ENCODE data around the gene LDLRAD3. TPM values are rescaled to one million over a fixed set of nuclear protein-coding genes. Genes with fewer than 3 reads are reported as not detected.

LDLRAD3 gene
- total and polyA plus RNA-seq, 3 donors from 2014 or later: 7.1 to 14.6 (median 12.0) TPM

DNA sequence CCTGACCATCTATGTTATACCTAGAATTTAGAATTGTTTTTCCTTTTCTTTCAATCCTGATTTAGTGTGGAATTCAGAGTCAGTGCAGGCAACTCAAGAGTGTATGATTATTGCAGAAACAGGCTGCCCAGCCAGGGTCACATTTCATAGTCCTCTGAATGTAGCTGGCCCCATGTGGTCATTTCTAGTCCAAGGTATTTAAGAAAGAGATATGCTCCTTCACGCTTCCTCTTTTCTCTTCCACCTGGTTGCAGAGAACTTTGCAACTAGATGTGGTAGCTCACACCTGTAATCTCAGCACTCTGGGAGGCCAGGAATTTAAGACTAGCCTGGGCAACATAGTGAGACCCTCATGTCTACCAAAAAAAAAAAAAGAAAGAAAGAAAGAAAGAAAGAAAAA is 27.6 kb upstream of the LDLRAD3 start:
- 92 to 94% methylated on average over 1 of the region's 1 CpG for WGBS, 2 donors
- no peaks in the 10 kb centered on the region for H3K4me1 ChIP-seq
- no peak overlapping the region for H3K27ac ChIP-seq
- TF ChIP-seq POLR2A (IDR thresholded peaks at IDR 0.05): no peak
- TF ChIP-seq, protein P1, sequence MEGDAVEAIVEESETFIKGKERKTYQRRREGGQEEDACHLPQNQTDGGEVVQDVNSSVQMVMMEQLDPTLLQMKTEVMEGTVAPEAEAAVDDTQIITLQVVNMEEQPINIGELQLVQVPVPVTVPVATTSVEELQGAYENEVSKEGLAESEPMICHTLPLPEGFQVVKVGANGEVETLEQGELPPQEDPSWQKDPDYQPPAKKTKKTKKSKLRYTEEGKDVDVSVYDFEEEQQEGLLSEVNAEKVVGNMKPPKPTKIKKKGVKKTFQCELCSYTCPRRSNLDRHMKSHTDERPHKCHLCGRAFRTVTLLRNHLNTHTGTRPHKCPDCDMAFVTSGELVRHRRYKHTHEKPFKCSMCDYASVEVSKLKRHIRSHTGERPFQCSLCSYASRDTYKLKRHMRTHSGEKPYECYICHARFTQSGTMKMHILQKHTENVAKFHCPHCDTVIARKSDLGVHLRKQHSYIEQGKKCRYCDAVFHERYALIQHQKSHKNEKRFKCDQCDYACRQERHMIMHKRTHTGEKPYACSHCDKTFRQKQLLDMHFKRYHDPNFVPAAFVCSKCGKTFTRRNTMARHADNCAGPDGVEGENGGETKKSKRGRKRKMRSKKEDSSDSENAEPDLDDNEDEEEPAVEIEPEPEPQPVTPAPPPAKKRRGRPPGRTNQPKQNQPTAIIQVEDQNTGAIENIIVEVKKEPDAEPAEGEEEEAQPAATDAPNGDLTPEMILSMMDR (IDR thresholded peaks at IDR 0.05): no peak
- intact Hi-C loops (cut with DNase I; ENCODE audit: low total_unique reads): no loop called here
- no peaks in the 10 kb centered on the region for H3K36me3 ChIP-seq (ENCODE audit: low read depth, missing control alignments)
- no peaks in the 10 kb centered on the region for H3K9me3 ChIP-seq
- no peak for DNase-seq
- no peak overlapping the region for H3K4me3 ChIP-seq
- H3K27me3 ChIP-seq: no peaks in the 10 kb centered on the region

DNA sequence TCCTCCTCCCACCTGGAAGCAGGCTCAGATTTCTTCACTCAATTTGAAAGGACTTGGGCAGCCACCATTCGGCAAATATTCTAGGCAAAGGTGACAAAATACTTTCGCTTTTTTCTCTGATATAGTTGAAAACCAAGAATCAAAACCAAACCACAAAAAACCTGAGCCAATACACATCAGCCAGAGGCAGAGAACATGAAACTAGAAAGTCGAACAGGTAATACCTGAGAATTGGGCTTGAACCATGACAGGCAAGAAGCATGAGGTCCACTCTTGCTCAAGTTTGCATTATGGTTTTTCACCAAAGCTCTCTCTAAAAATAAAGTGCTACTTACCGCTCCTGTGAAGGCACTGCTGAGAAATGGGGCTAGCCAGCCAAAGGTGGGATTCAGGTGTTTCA is 26.2 kb upstream of the LDLRAD3 start:
- H3K4me1 ChIP-seq: no peaks in the 10 kb centered on the region
- TF ChIP-seq, protein P1 (IDR thresholded peaks at IDR 0.05): no peak
- no peak for TF ChIP-seq POLR2A (IDR thresholded peaks at IDR 0.05)
- intact Hi-C loops (cut with DNase I; ENCODE audit: low total_unique reads): no loop called here
- H3K27me3 ChIP-seq: no peaks in the 10 kb centered on the region
- H3K36me3 ChIP-seq (ENCODE audit: low read depth, missing control alignments): no peaks in the 10 kb centered on the region
- no peak overlapping the region for H3K27ac ChIP-seq
- 87 to 96% methylated on average over 4 of the region's 4 CpGs for WGBS, 2 donors
- DNase-seq: no peak
- no peak overlapping the region for H3K4me3 ChIP-seq
- H3K9me3 ChIP-seq: no peaks in the 10 kb centered on the region

DNA sequence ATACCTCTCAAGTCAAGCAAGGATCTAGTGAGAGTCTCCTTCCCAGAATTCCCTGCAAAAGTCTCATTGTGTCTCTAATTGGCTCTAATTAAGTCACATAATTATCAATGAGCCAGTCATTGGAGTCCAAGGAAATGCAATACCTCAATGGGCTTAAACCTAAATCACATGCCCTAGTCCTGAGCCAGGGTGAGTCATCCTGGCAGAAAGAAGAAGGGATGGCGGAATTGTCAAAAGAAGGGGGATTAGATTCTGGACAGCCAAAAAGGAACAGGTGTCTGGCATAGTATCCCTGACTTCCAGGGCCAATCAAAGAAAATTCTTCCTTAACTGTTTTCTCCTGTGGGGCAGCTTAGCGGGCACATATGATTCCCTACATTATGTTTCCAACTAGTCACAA is 25.1 kb upstream of the LDLRAD3 start:
- no peaks in the 10 kb centered on the region for H3K27me3 ChIP-seq
- H3K4me3 ChIP-seq: no peak overlapping the region
- TF ChIP-seq POLR2A (IDR thresholded peaks at IDR 0.05): no peak
- TF ChIP-seq, protein P1 (IDR thresholded peaks at IDR 0.05): no peak
- no peaks in the 10 kb centered on the region for H3K4me1 ChIP-seq
- no peak overlapping the region for H3K27ac ChIP-seq
- intact Hi-C loops (cut with DNase I; ENCODE audit: low total_unique reads): no loop called here
- DNase-seq: no peak
- no peaks in the 10 kb centered on the region for H3K9me3 ChIP-seq
- no peaks in the 10 kb centered on the region for H3K36me3 ChIP-seq (ENCODE audit: low read depth, missing control alignments)
- WGBS, 2 donors: 88 to 93% methylated on average over 2 of the region's 2 CpGs

DNA sequence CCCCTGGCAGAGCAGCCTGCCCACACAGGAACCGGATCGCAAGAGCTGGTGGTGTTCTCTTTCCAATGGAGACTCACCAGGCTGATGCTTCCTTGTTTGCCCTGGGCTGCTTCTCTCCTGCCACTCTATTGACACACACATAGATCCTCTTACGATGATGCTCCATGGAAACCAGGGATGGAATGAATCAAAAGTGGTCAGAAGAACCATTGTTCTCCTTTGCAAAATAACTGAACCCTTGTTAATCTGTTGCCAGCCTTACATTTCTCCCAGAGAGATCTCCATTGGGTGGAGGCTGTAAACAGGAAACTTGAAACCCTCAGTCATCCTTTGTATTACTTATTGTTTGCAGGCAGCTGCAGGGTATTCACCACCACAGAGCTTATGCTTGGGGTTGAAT is 24.6 kb upstream of the LDLRAD3 start:
- H3K4me3 ChIP-seq: no peak overlapping the region
- no peak for DNase-seq
- H3K4me1 ChIP-seq: no peaks in the 10 kb centered on the region
- H3K36me3 ChIP-seq (ENCODE audit: low read depth, missing control alignments): no peaks in the 10 kb centered on the region
- WGBS, 2 donors: 82 to 88% methylated on average over 1 to 3 of the region's 3 CpGs
- H3K27ac ChIP-seq: no peak overlapping the region
- TF ChIP-seq, protein P1 (IDR thresholded peaks at IDR 0.05): no peak
- no peak for TF ChIP-seq POLR2A (IDR thresholded peaks at IDR 0.05)
- intact Hi-C loops (cut with DNase I; ENCODE audit: low total_unique reads): no loop called here
- H3K27me3 ChIP-seq: no peaks in the 10 kb centered on the region
- H3K9me3 ChIP-seq: no peaks in the 10 kb centered on the region

DNA sequence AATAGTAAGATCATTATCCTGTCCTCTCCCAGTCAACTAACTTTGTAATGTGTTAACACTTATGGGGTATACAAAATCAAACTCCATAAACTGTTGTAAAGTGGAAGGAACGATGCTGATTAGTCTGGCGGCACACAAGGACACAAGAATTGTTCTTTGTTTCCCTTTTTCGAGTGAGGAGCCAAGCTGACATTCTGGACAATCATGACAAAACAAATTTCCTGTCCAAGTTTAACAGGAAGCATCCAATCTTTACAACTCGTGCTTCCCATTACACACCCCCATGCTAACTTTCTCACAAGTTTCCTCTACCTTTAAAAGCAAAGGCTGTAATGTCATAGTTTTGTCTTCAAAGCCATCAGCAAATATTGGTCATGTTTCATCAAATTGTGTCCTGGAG is 20.4 kb upstream of the LDLRAD3 start:
- Histone ChIP-seq H3K9me3 (no peaks in the 10 kb centered on the region), H3K4me3 (no peak overlapping the region), H3K27ac (no peak overlapping the region), H3K27me3 (no peaks in the 10 kb centered on the region), H3K36me3 (ENCODE audit: low read depth, missing control alignments) (no peaks in the 10 kb centered on the region), H3K4me1 (no peaks in the 10 kb centered on the region)
- no peak for DNase-seq
- TF ChIP-seq, protein P1 (IDR thresholded peaks at IDR 0.05): no peak
- WGBS, 2 donors: 43 to 53% methylated on average over 4 of the region's 4 CpGs
- intact Hi-C loops (cut with DNase I; ENCODE audit: low total_unique reads): no loop called here
